Measurements from ENCODE around the gene NPIPB6.
"Not testable (repeated sequence)": the region's sequence is repeated elsewhere in the genome, so short reads cannot be mapped to it uniquely, and the experiment has no call there.

Gene NPIPB6
- total RNA-seq = 0.29 to 0.72 (median 0.49) reads per million in 4 experiments

GRCh38 chr16:28363408-28363807 lies at the start of gene NPIPB6:
NPIPB6 (minus strand) TSS chr16:28363508; CDS start chr16:28362822, 686 bp downstream.
- DNase-seq = not testable (repeated sequence)

DNA sequence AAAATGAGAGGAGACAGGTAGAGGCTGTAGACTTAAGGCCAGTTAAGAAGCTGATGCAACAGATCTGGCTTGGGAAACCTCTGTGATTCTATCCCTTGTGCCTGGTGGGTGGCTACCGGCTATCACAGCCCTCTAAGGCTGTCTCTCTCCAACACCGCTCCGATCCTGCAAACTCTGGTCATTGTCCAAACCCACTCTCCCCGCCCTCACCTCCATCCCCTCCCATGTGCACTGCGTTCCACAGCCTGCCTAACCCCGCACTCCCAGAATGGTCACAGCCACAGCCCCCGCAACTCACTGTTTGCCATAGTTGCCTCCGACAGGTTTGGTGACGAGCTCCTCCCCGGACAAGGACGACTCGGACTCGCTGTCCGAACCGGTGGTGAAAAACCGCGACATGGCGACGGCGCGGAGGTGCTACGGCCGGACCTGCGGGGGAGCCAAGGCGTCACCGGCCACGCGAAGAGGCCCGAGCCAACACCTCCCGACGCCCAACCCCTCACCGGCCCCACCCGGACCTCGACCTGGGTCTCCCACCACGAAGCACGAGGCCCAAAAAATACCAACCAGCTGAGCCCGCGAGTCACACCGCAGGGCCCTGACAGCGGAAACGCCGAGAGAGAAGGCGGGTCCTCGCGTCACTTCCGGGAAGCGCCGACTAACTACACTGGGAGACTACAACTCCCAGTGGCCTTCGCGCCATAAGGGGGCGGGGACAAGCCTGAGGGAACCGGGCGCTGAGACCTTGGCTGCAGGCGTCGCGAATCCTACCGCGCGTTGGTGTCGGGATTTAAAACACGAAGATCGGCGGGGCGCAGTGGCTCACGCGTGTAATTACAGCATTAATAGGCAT lies 40.1 kb upstream of the NPIPB6 start, which contains the start of gene EIF3CL:
Gene EIF3CL (minus strand): TSS at position 622 of the 853 bp plus-strand sequence. CDS start 223 bp downstream, at position 399.
- DNase-seq = not testable (repeated sequence)

DNA sequence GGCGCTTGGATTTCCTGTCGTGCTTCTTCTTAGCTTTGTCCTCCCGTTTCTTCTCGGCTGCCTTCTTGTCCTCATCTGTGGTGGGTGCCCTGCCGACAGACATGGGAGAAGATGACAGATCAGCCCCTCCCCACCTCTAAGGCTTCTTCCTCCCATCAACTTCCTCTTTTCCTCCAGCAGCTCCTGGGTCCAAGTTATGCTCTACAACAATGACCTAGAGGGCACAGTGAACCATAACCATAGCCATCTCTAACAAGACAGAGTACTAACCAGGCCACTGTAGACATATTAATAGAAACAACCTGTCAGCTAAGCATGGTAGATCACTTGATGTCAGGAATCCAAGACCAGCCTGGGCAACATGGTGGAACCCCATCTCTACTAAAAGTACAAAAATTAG lies 28.7 kb upstream of the NPIPB6 start:
- DNase-seq = not testable (repeated sequence)

GRCh38 chr16:28382177-28382867 lies 19.0 kb upstream of the NPIPB6 start:
- not testable (repeated sequence) for DNase-seq

DNA sequence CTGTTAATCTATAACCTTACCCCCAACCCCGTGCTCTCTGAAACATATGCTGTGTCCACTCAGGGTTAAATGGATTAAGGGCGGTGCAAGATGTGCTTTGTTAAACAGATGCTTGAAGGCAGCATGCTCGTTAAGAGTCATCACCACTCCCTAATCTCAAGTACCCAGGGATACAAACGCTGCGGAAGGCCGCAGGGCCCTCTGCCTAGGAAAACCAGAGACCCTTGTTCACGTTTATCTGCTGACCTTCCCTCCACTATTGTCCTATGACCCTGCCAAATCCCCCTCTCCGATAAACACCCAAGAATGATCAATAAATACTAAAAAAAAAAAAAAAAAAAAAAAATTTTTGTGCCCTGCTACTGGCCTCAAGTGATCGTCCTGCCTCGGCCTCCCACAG lies 14.5 kb upstream of the NPIPB6 start:
- DNase-seq = not testable (repeated sequence)

- DNase-seq = not testable (repeated sequence)
These were observed 13.9 kb upstream of the NPIPB6 start for GRCh38 chr16:28377108-28377625.

GRCh38 chr16:28375115-28375514 lies 11.8 kb upstream of the NPIPB6 start:
- DNase-seq = not testable (repeated sequence)

DNA sequence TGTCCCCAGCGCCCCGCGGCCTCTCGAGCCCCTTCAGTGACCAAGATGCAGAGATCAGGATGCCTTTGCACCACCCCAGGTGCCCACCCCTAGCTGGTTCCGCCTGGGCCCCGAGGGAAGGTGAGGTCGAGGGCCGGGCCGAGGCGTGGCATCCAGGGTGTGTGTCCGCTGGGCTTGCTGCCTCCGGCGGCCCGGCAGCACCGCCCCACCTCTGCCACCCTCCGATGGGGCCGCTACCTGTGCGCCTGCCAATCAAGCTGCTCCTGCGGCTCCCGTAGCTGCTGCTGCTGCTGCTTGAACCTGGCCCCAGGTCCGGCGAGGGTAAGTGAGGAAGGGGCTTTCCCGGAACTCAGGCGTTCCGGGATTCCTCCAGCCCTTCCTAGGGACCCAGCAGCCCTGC lies 11.0 kb upstream of the NPIPB6 start:
- DNase-seq = not testable (repeated sequence)

DNA sequence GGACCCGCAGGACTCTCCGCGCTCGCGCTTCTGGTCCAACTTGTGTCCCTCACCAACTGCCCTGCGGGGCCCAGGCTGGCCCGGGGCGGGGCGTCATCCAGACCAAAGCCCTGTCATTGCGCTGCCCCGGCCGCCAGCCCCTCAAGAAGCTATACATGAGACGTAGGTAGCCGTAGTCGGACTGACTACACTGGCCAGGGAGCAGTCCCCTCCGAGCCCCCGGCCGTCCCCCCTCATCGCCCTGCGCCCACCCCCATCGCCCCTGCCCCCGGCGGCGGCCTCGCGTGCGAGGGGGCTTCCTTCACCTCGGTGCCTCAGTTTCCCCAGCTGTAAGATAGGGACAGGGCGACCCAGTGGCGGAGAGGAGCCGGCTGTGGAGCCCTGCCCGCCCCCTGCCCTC lies 4.6 kb upstream of the NPIPB6 start:
- not testable (repeated sequence) for DNase-seq

DNA sequence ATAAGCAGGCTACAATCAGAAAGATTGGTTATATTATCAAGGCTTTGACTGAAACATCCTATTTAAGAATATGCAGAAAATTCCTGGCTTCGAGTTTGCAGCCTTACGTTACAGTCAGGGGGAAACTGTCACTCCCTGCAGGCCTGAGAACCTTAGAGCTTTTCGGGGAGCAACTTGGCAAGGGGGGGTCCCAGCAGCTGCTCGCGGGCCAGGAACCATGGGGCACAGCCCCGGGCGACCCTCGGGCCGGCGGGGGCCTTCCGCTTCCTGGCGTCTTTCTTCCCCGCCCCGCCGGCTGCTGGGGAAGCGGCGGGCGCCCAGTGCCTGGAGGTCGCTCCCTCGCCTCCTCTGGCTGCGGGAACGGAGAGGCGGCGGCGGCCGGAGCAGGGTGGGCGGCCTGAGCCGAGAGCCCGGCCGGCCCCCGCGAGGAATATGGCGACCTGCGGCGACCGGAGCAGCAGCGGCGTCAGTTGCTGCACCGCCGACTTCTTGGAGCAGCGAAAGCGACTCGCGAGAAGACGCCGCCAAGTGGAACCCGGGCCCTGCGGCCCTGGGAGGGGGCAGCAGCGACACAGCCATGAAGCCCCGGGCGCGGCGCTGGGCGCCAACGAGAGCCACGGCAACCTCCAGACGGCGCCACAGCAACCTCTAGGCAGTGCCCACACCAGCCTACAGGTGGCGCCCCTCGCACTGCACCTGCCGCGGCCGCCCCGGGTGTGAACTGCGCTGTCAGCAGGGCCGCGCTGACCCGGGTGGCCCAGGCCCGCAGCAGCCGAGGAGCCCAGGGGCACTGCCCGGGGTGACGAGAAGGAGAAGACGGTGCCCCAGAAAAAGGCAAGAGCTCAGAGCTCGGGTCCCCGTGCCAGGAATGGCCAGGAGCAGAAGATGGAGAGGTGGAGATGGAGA lies 1.2 kb upstream of the NPIPB6 start:
- not testable (repeated sequence) for DNase-seq

DNA sequence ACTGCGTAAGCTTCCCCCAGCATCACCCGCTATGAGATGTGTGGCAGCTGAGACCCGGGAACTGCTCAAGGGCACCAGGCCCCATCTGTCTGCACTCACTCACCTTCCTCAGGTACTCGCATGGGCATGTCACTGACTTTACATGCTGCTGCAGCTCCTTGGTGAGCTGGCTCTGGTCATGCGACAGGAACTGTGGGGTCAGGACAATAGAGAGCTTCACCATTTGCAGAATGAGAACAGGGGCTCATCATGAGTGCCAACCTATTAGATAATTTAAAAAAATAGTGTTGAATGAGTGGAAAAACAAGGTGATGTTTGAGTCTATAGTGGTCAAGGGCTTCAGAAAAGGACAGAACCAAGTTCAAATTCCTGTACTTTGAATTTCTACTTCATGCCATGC lies 708 bp downstream of the NPIPB6 start:
- not testable (repeated sequence) for DNase-seq

GRCh38 chr16:28338230-28338629 lies 25.1 kb downstream of the NPIPB6 start:
- not testable (repeated sequence) for DNase-seq

GRCh38 chr16:28336940-28337710 lies 26.2 kb downstream of the NPIPB6 start:
- DNase-seq = not testable (repeated sequence)

GRCh38 chr16:28335678-28336077 lies 27.6 kb downstream of the NPIPB6 start:
- not testable (repeated sequence) for DNase-seq

GRCh38 chr16:28332632-28333031 lies 30.7 kb downstream of the NPIPB6 start:
- DNase-seq = not testable (repeated sequence)

- DNase-seq = not testable (repeated sequence)
These were observed 32.3 kb downstream of the NPIPB6 start for GRCh38 chr16:28330981-28331380.

- peak; percentile 8 for DNase-seq
These were observed 33.1 kb downstream of the NPIPB6 start for GRCh38 chr16:28330232-28330631.

- DNase-seq = peak; percentile 34
These were observed 36.3 kb downstream of the NPIPB6 start for GRCh38 chr16:28326881-28327610.

DNA sequence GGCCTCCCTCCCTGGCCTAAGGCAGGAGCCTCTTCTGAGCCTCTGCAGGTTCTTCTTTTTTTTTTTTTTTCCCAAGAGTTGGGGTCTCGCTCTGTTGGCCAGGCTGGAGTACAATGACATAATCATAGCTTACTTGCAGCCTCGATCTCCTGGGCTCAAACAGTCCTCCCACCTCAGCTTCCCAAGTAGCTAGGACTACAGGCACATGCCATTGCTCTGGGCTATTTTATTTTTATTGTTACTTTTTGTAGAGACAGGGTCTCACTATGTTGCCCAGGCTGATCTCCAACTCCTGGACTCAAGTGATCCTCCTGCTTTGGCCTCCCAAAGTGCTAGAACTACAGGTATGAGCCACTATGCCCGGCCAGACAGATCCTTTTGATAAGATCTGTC lies 38.4 kb downstream of the NPIPB6 start:
- no peak for DNase-seq

- no peak for DNase-seq
These were observed 38.9 kb downstream of the NPIPB6 start for GRCh38 chr16:28324235-28324886.

Data from effector CD8-positive, alpha-beta T cell (primary cell).